Globus pallidus (tissue), 1 donor: ENCODE data around the gene BCL2L2.

ENCODE experiments used
- DNase-seq: peaks from one replicate; pipeline ENCODE4 v3.0.0-alpha.2; 2015; ENCODE audit warnings: low spot score

The BCL2L2 gene

DNA sequence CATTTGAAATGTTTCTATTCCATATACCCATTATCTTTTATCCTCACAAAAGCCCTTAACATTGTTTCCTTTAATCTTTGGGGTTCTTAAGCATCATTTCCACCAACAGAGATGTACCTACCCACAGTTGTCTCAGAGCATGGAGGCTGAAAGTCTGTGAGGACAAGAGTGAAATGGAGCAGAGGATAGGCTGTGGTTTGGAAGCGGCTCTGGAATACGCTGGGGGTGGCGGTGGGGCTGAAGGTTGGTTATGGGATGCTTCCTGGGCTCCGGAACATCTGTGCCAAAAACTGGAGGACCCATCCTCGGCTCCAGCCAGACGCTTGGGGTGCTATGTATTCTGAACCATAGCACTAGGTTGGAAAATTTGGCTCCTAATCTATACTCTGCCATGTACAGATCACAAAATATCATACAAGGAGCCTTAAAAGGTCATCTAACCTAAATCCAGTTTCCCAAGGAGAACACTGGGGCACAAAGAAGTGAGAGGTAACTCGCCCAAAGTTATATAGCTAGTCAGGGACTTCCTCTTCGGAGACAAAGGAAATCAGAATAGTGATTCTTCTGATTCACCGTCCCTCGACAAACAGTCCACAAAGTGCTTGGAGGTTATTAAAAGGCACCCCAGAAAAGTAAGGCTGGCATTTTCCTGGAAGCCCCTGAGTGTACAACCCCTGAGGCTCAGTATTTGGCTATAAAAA is 6.5 kb upstream of the BCL2L2 start:
- DNase-seq = no peak

GRCh38 chr14:23300687-23301223 is 5.9 kb upstream of the BCL2L2 start:
- DNase-seq = no peak

DNA sequence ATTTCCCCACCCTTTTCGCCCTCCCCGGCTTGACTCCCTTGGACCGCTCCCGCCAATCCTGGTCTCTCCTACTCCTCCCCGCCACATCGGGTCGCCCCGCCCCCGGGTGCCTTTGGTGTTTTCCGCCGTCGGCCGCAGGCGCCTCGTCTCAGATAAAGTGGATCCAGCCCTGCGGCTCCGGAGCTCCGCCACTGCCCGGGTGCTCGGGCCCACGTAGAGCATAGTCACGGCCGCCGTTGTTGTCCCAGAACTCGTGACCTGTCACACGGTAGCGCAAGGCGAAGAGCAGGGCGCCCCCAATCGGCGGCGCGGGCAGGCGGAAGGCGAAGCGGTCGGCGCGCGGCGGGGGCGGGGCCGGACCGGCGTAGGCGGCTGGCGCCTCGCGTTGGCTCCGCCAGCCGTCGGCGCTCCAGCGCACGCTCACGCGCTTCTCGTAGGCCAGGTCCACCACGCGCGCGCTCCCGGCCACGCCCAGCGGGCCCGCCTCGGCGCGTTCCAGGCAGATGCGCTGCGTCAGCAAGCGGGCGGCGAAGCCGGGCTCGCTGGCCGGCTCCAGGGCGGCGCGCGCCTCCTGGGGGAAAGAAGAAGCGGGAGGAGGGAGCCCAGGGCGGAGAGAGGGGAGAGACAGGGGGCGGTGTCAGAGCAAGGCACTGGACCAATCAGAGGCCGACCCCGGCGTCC is 5.2 kb upstream of the BCL2L2 start:
- peak; percentile 99 for DNase-seq

GRCh38 chr14:23301969-23302289 is 4.7 kb upstream of the BCL2L2 start:
- no peak for DNase-seq

DNA sequence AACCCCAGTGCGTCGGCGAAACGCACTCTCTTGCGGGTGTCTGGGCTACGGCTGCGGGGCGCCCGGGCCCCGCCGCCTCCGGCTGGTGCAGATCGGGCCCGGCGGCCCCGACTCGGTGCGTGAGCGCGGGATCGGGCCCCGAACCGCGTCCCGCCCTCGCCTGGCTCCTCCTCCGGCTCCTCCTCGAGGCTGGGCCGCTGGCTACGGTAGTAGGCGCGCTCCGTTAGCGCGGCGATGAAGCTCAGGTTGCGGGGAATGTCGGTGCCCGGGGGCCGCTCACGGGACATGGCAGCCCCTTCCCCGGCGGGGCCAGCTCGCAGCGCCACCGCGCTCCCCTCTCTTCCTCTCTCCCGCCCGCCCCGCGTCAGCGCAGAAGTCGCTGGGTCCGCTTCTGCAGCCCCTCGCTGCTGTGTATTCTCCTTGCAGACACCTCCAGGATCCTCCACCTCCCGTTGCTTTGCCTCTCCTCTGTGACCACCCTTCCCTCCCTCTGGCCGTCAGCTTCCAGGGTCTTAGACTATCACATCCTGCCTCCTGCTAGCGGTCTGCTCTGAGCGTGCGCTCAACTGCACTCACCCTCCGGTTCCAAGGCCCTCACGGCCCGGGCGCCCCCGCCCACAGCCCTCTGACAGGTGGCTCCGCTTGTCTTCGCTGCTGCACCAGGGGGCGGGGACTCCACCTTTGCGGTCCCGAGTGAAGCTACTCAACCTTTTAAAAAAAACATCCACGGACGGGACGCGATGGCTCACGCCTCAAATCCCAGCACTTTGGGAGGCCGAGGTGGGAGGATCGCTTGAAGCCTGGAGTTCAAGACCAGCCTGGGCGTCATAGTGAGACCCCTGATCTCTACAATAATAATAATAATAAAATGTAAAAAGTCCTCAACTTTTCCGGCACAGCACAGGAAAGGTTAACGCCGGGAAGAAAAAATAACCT is 4.1 kb upstream of the BCL2L2 start, which contains the start of gene PPP1R3E:
TSS of gene PPP1R3E (minus strand) at position 570 of the 936 bp plus-strand sequence. CDS start at position 287, 283 bp downstream.
- DNase-seq = peak; percentile 61

- DNase-seq = no peak
Measured at GRCh38 chr14:23307146-23307530, 505 bp downstream of the BCL2L2 start.

GRCh38 chr14:23307687-23308644 is 1.3 kb downstream of the BCL2L2 start:
- no peak for DNase-seq

DNA sequence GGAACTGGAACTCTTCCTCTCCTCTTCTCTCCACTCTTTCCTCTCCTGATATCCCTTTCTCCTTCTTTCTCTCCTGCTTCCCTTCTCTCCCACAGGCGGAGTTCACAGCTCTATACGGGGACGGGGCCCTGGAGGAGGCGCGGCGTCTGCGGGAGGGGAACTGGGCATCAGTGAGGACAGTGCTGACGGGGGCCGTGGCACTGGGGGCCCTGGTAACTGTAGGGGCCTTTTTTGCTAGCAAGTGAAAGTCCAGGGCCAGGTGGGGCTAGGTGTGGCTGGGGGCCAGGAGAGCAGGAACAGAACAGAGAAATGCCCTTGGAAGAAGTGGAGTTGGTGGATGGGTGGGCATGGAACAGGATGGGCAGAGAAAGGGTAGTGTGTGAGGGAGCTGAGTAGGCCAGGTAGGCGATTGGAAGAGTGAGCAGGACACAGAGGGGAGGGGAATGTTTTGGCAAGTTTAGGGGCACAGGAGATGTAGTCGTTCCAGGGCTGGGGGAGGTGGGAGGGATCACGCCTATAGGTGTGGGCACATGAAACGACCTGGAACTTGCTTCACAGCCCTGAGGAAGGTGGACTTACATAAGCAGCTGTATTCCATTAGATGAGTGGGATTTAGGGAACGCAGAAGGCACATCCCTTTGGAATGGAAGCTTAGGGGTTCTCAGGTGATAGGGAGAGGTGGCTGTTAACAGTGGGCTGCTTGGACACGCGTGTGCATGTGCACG is 2.2 kb downstream of the BCL2L2 start:
- DNase-seq = no peak

GRCh38 chr14:23310546-23310945 is 3.9 kb downstream of the BCL2L2 start:
- DNase-seq = no peak

GRCh38 chr14:23316300-23316699 is 9.7 kb downstream of the BCL2L2 start:
- no peak for DNase-seq

GRCh38 chr14:23319746-23320583 is 13.3 kb downstream of the BCL2L2 start:
- DNase-seq = no peak

DNA sequence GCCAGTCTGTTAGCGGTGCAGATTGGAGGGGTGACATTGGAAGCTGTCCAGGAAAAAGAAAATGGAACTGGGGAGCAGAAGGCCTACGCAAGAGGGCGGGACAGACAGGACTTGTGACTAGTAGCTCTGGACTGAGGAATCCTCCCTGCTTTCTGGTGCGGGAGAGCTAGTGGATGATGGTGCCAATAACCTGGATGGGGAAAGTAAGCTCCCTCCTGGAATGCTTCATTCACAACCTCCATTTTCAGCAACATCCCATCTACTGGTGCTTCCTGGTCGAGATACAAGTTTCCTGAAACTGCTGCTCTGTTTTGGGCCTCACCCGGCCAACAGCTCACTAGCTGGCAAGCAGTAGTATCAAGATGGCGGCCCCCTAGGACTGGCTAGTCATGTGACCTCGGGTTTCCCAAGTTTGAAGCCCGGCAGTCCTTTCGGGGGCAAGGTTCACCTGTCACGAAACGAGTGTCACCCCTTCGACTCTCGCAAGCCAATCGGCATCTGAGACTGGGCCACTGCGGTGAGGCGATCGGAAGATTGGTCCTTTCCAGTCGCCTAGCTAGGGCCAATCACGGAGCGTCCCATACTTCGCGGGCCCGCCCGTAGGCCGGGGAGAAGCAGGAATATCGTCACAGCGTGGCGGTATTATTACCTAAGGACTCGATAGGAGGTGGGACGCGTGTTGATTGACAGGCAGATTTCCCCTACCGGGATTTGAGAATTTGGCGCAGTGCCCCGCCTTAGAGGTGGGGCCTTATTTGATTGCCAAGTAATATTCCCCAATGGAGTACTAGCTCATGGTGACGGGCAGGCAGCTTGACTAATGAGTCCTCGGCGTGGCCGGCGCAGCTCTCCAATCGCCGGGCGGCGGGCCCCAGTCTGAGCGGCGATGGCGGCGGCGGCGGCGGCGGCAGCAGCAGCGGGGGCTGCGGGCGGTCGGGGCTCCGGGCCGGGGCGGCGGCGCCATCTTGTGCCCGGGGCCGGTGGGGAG is 14.2 kb downstream of the BCL2L2 start, which contains the start of gene PABPN1:
TSS of gene PABPN1 (plus strand) at position 874 of the 988 bp plus-strand sequence. CDS start at position 887, 13 bp downstream.
- DNase-seq = peak; percentile 100

GRCh38 chr14:23321572-23322547 is 15.2 kb downstream of the BCL2L2 start:
- no peak for DNase-seq

GRCh38 chr14:23322568-23323517 is 16.2 kb downstream of the BCL2L2 start:
- no peak for DNase-seq

GRCh38 chr14:23323838-23324454 is 17.3 kb downstream of the BCL2L2 start:
- DNase-seq = no peak
